IMR-90 (cell line): ENCODE data around the gene CTRB2. TPM values are rescaled to one million over a fixed set of nuclear protein-coding genes. Genes with fewer than 3 reads are reported as not detected.

Source experiments
- ATAC-seq: fragments of 200-7000 bp; cut with Tn5 transposase; 2 replicates; pipeline ENCODE4 v1.9.1; 2020; ENCODE audit warnings: low read depth, mild to moderate bottlenecking, moderate library complexity
- BruUV-seq: library from RNA; stranded (reverse); fragments of 400-500 nt; replicated peaks from 2 replicates; lab custom pipeline; 2021; lab: Mats Ljungman, UMichigan
- CTCF ChIA-PET: fragments of 300-600 bp; formaldehyde crosslinking; extraction: SDS; loops from one replicate; lab custom pipeline; 2021; ENCODE audit warnings: antibody characterized with exemption; lab: Yijun Ruan, JAX
- POLR2A ChIA-PET: fragments of 300-600 bp; sonication (Branson Sonifier 250); formaldehyde crosslinking; loops from one replicate; lab custom pipeline; 2022; ENCODE audit warnings: antibody characterized with exemption; ENCODE audit not compliant: unreplicated experiment; lab: Charles Lee
- DNase-seq: peaks from one replicate; pipeline ENCODE4 v3.0.0; 2013
- H2AFZ ChIP-seq: replicated peaks from 2 replicates; pipeline ENCODE3; 2013; ENCODE audit warnings: low read length, mild to moderate bottlenecking; ENCODE audit not compliant: poor library complexity
- H2AK5ac ChIP-seq: 2 replicates; pipeline ENCODE4 v1.6.1; 2013; ENCODE audit warnings: low read depth, low read length, inconsistent platforms
- H2AK9ac ChIP-seq: replicated peaks from 2 replicates; pipeline ENCODE3; 2013; ENCODE audit warnings: mild to moderate bottlenecking, low read depth, low read length, moderate library complexity; ENCODE audit not compliant: poor library complexity
- H2BK120ac ChIP-seq: 2 replicates; pipeline ENCODE4 v1.6.1; 2013; ENCODE audit warnings: low read depth, low read length, inconsistent platforms
- H2BK15ac ChIP-seq: 3 replicates; pipeline ENCODE4 v1.6.1; 2013; ENCODE audit warnings: low read depth, low read length, inconsistent platforms
- H2BK20ac ChIP-seq: 2 replicates; pipeline ENCODE4 v1.6.1; 2013; ENCODE audit warnings: low read depth, mild to moderate bottlenecking, inconsistent platforms, low read length, moderate library complexity
- H2BK5ac ChIP-seq: 2 replicates; pipeline ENCODE4 v1.6.1; 2013; ENCODE audit warnings: mild to moderate bottlenecking, low read depth, low read length, inconsistent platforms; ENCODE audit not compliant: poor library complexity, severe bottlenecking
- H3K14ac ChIP-seq: replicated peaks from 2 replicates; pipeline ENCODE4 v1.6.1; 2013; ENCODE audit warnings: low read depth, low read length, inconsistent platforms
- H3K18ac ChIP-seq: 2 replicates; pipeline ENCODE4 v1.6.1; 2013; ENCODE audit warnings: low read depth, low read length, control low read depth
- H3K23ac ChIP-seq: 2 replicates; pipeline ENCODE4 v1.6.1; 2013; ENCODE audit warnings: low read depth, low read length, inconsistent platforms
- H3K27ac ChIP-seq: 2 replicates; pipeline ENCODE4 v1.5.1; 2013; ENCODE audit warnings: mild to moderate bottlenecking, control low read depth, low read length; ENCODE audit not compliant: insufficient read depth
- H3K27me3 ChIP-seq: 2 replicates; pipeline ENCODE4 v1.6.1; 2013; ENCODE audit warnings: low read length; ENCODE audit not compliant: control insufficient read depth, insufficient read depth
- H3K36me3 ChIP-seq: 2 replicates; pipeline ENCODE4 v1.6.1; 2013; ENCODE audit warnings: low read length, mixed read lengths; ENCODE audit not compliant: control insufficient read depth, insufficient read depth
- H3K4ac ChIP-seq: 2 replicates; pipeline ENCODE4 v1.6.1; 2013; ENCODE audit warnings: low read depth, low read length, inconsistent platforms
- H3K4me1 ChIP-seq: 2 replicates; pipeline ENCODE4 v1.6.1; 2013; ENCODE audit warnings: low read length, mixed read lengths; ENCODE audit not compliant: control insufficient read depth, insufficient read depth
- H3K4me2 ChIP-seq: 2 replicates; pipeline ENCODE4 v1.6.1; 2013; ENCODE audit warnings: low read depth, mild to moderate bottlenecking, control low read depth, low read length, moderate library complexity
- H3K4me3 ChIP-seq: 2 replicates; pipeline ENCODE4 v1.5.1; 2013; ENCODE audit warnings: low read depth, mild to moderate bottlenecking, control low read depth, low read length, moderate library complexity; ENCODE audit not compliant: insufficient read depth
- H3K56ac ChIP-seq: 2 replicates; pipeline ENCODE4 v1.6.1; 2013; ENCODE audit warnings: low read length, inconsistent platforms; ENCODE audit not compliant: insufficient read depth; ENCODE audit errors: extremely low read depth
- H3K79me1 ChIP-seq, 2 experiments: 2 replicates each; pipeline ENCODE4 v1.6.1; 2013; ENCODE audit warnings: low read length in 2 of 2, inconsistent platforms in 1 of 2, low read depth in 1 of 2
- H3K9ac ChIP-seq: 2 replicates; pipeline ENCODE4 v1.6.1; 2013; ENCODE audit warnings: low read depth, low read length, control low read depth
- H3K9me1 ChIP-seq: 2 replicates; pipeline ENCODE4 v1.6.1; 2013; ENCODE audit warnings: low read length, inconsistent platforms; ENCODE audit not compliant: insufficient read depth
- H3K9me3 ChIP-seq: 2 replicates; pipeline ENCODE4 v1.6.1; 2013; ENCODE audit warnings: low read length; ENCODE audit not compliant: control insufficient read depth, insufficient read depth
- H4K20me1 ChIP-seq: 2 replicates; pipeline ENCODE4 v1.6.1; 2013; ENCODE audit warnings: low read length, inconsistent platforms; ENCODE audit not compliant: insufficient read depth
- H4K5ac ChIP-seq: 2 replicates; pipeline ENCODE4 v1.6.1; 2013; ENCODE audit warnings: mild to moderate bottlenecking, low read depth, low read length, control low read depth
- H4K8ac ChIP-seq, 2 experiments: 2 replicates each; pipeline ENCODE4 v1.6.1; 2013; ENCODE audit warnings: low read depth in 2 of 2, low read length in 2 of 2, control low read depth in 1 of 2, inconsistent platforms in 1 of 2
- H4K91ac ChIP-seq: 2 replicates; pipeline ENCODE4 v1.6.1; 2013; ENCODE audit warnings: low read depth, low read length, inconsistent platforms; ENCODE audit not compliant: insufficient read depth
- BHLHE40 ChIP-seq: fragments of 150-350 bp; IDR thresholded peaks from 2 replicates; pipeline ENCODE4 v1.6.1; 2016; ENCODE audit warnings: mild to moderate bottlenecking, low read depth, low read length
- CEBPB ChIP-seq: IDR thresholded peaks from 2 replicates; pipeline ENCODE4 v1.6.1; 2012; ENCODE audit warnings: low read depth, low read length, improper control_type of control experiment
- CHD1 ChIP-seq: IDR thresholded peaks from 2 replicates; pipeline ENCODE4 v1.6.1; 2012; ENCODE audit warnings: low read depth, low read length, improper control_type of control experiment
- CTCF ChIP-seq: conservative IDR thresholded peaks from 2 replicates; pipeline ENCODE4 v1.5.1; 2012; ENCODE audit warnings: mild to moderate bottlenecking, low read depth, low read length, improper control_type of control experiment
- ELK1 ChIP-seq: fragments of 150-350 bp; IDR thresholded peaks from 2 replicates; pipeline ENCODE4 v1.6.1; 2016; ENCODE audit warnings: low read depth, mild to moderate bottlenecking, low read length, moderate library complexity, borderline replicate concordance
- FOS ChIP-seq: fragments of 150-350 bp; IDR thresholded peaks from 2 replicates; pipeline ENCODE4 v1.6.1; 2016; ENCODE audit warnings: low read depth, low read length
- MAFK ChIP-seq: IDR thresholded peaks from 2 replicates; pipeline ENCODE4 v1.6.1; 2012; ENCODE audit warnings: low read depth, low read length, improper control_type of control experiment
- MAZ ChIP-seq: IDR thresholded peaks from 2 replicates; pipeline ENCODE4 v1.6.1; 2012; ENCODE audit warnings: low read depth, mild to moderate bottlenecking, low read length, improper control_type of control experiment, moderate library complexity, borderline replicate concordance
- MXI1 ChIP-seq: IDR thresholded peaks from 2 replicates; pipeline ENCODE4 v1.6.1; 2012; ENCODE audit warnings: low read depth, mild to moderate bottlenecking, low read length, moderate library complexity, borderline replicate concordance
- NFE2L2 ChIP-seq: fragments of 150-350 bp; IDR thresholded peaks from 2 replicates; pipeline ENCODE4 v1.6.1; 2016; ENCODE audit warnings: low read depth, mild to moderate bottlenecking, low read length
- POLR2A ChIP-seq: IDR thresholded peaks from 2 replicates; pipeline ENCODE4 v1.6.1; 2012; ENCODE audit warnings: mild to moderate bottlenecking, low read depth, low read length
- RAD21 ChIP-seq: IDR thresholded peaks from 2 replicates; pipeline ENCODE4 v1.6.1; 2012; ENCODE audit warnings: low read length, improper control_type of control experiment
- RCOR1 ChIP-seq: IDR thresholded peaks from 2 replicates; pipeline ENCODE4 v1.6.1; 2012; ENCODE audit warnings: mild to moderate bottlenecking, low read length, improper control_type of control experiment; ENCODE audit not compliant: insufficient replicate concordance
- RFX5 ChIP-seq: IDR thresholded peaks from 2 replicates; pipeline ENCODE4 v1.8.0; 2012; ENCODE audit warnings: low read depth, mild to moderate bottlenecking, low read length, moderate library complexity
- SMC3 ChIP-seq: fragments of 150-350 bp; IDR thresholded peaks from 2 replicates; pipeline ENCODE4 v1.6.1; 2016; ENCODE audit warnings: low read depth, mild to moderate bottlenecking, antibody characterized with exemption, low read length, moderate library complexity
- USF2 ChIP-seq: fragments of 150-350 bp; IDR thresholded peaks from 2 replicates; pipeline ENCODE4 v1.6.1; 2017; ENCODE audit warnings: mild to moderate bottlenecking, antibody characterized with exemption, low read length, low read depth
- WGBS, 2 experiments: methylation state at CpG; one replicate each; pipeline versions ENCODE4 v1.1.5 to v1.1.7; 2013; ENCODE audit warnings: missing lambda C conversion rate in 2 of 2; ENCODE audit not compliant: insufficient read length in 1 of 2; ENCODE audit errors: extremely low coverage in 2 of 2; 5-methylcytosine and 5-hydroxymethylcytosine counted together
- dilution Hi-C: fragments of 300-500 bp; cut with HindIII; formaldehyde crosslinking; loops from one replicate; pipeline ENCODE4 v1.14.3; 2018; ENCODE audit warnings: low sequenced_read_pairs; ENCODE audit not compliant: unreplicated experiment
- in situ Hi-C: fragments of 300-500 bp; cut with MboI; formaldehyde crosslinking; loops from 3 replicates; pipeline ENCODE4 v1.14.3; 2019; ENCODE audit warnings: low sequenced_read_pairs, inconsistent platforms, mixed read lengths
- intact Hi-C: fragments of 100-400 bp; cut with micrococcal nuclease; formaldehyde crosslinking; loops from 2 replicates; pipeline ENCODE4 v1.10.0; 2022
- polyA plus RNA-seq, 3 experiments: library from polyadenylated mRNA; depleted of rRNA; stranded (reverse); fragments of >200 nt; gene quantifications; 2 replicates each; pipeline ENCODE4 v1.2.3, GENCODE V29; 2012; ENCODE audit warnings: low replicate concordance in 1 of 3
- total RNA-seq: library from RNA; depleted of rRNA; stranded (reverse); fragments of >200 nt; gene quantifications from 2 replicates; pipeline ENCODE4 v1.2.3, GENCODE V29; 2012

CTRB2 gene
- total and polyA plus RNA-seq, 2 of the 4 experiments (the other 2 are of a cell fraction) = not detected

- no CpG with 5 or more reads among the region's 5 CpGs for WGBS, 2 experiments
- intact Hi-C loops = no loop called here
Observed at GRCh38 chr16:75219838-75220237, 12.9 kb upstream of the CTRB2 start.

More at GRCh38 chr16:75219838-75220237, 12.9 kb upstream of the CTRB2 start:
- Histone ChIP-seq H3K9ac (no peak overlapping the region), H3K79me1 (no peaks in the 10 kb centered on the region), H4K91ac (no peak overlapping the region), H2BK20ac (no peak overlapping the region), H3K4me3 (no peak overlapping the region), H3K23ac (no peak overlapping the region), H3K27ac (no peak overlapping the region), H3K4me2 (no peak overlapping the region), H3K4me1 (no peaks in the 10 kb centered on the region), H3K27me3 (no peaks in the 10 kb centered on the region), H3K56ac (no peak overlapping the region), H2AK9ac (no peak overlapping the region), H3K9me1 (no peaks in the 10 kb centered on the region), H3K36me3 (no peaks in the 10 kb centered on the region), H3K4ac (no peak overlapping the region), H3K9me3 (no peaks in the 10 kb centered on the region), H4K5ac (no peak overlapping the region), H2AFZ (no peak overlapping the region), H2BK15ac (no peak overlapping the region), H3K14ac (no peak overlapping the region), H4K8ac (no peak overlapping the region), H2BK120ac (no peak overlapping the region), H4K20me1 (peaks cover 3% of the 10 kb centered on the region), H2BK5ac (no peak overlapping the region), H3K18ac (no peak overlapping the region), H2AK5ac (no peak overlapping the region)
- CTCF ChIA-PET = interaction anchor here (0.5 kb wide), 1 partner anchor 20 kb away, joined by 3 read pairs; no protein-coding TSS in a partner anchor
- in situ Hi-C loops (loop anchor here (25.0 kb wide), 2 partner anchors 367 to 542 kb away; no protein-coding TSS in a partner anchor), dilution Hi-C loops (no loop called here)
- DNase-seq (no peak), ATAC-seq (no peak)
- TF ChIP-seq BHLHE40 (no peak), CTCF (no peak), RAD21 (no peak), RCOR1 (no peak), POLR2A (no peak), FOS (no peak), USF2 (no peak), MAZ (no peak), NFE2L2 (no peak), ELK1 (no peak), SMC3 (no peak), RFX5 (no peak), MXI1 (no peak), CHD1 (no peak), MAFK (no peak), CEBPB (no peak)
- BruUV-seq = no TSS peak
- POLR2A ChIA-PET = no interaction called here
